ENCODE measurements around the gene GYS1. TPM values are rescaled to one million over a fixed set of nuclear protein-coding genes. Genes with fewer than 3 reads are reported as not detected.

Gene GYS1
- total RNA-seq, 1 experiment from 2014 or later: 38.6 TPM

DNA sequence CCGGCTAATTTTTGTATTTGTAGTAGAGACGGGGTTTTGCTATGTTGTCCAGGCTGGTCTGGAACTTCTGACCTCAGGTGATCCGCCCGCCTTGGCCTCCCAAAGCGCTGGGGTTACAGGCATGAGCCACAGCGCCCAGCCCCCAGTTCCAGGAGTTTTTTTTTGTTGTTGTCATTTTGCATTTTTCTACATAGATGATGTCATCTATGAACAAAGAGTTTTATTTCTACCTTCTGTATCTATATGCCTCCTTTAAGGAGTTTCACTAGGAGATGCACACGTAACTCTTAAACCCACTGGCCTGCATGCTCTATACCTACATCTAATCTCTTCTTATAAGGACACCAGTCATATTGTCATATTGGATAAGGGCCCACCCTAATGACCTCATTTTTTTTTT is 54.9 kb downstream of the GYS1 start:
- no peaks in the 10 kb centered on the region for H3K79me2 ChIP-seq (ENCODE audit: low read length)
- intact Hi-C loops (cut with micrococcal nuclease): no loop called here
- H3K4me1 ChIP-seq (ENCODE audit: insufficient read depth, low read length): no peaks in the 10 kb centered on the region
- H3K27ac ChIP-seq (ENCODE audit: low read length): no peak overlapping the region
- H3K4me2 ChIP-seq (ENCODE audit: low read length): no peak overlapping the region
- H3K9me3 ChIP-seq (ENCODE audit: low read length): no peaks in the 10 kb centered on the region
- H3K27me3 ChIP-seq (ENCODE audit: low read length): no peaks in the 10 kb centered on the region
- no TSS peak for BruUV-seq (replicated peaks)
- POLR2A ChIA-PET (ENCODE audit: unreplicated experiment): no interaction called here
- DNase-seq: no peak
- no peak for ATAC-seq
- no peak overlapping the region for H2AFZ ChIP-seq (ENCODE audit: low read length)
- CTCF ChIA-PET: no interaction called here
- H3K9me2 ChIP-seq (replicated peaks; ENCODE audit: low read length): no peaks in the 10 kb centered on the region
- no peak overlapping the region for H3K4me3 ChIP-seq (ENCODE audit: low read length)
- H3K9ac ChIP-seq (ENCODE audit: low read length): no peak overlapping the region
- H3K36me3 ChIP-seq (ENCODE audit: low read depth, low read length): no peaks in the 10 kb centered on the region
- H4K20me1 ChIP-seq (ENCODE audit: low read length): no peaks in the 10 kb centered on the region
- no peaks in the 10 kb centered on the region for H3F3A ChIP-seq (ENCODE audit: low read length, unreplicated experiment)
- no peak for TF ChIP-seq EZH2 (IDR thresholded peaks at IDR 0.05; ENCODE audit: low read length, unreplicated experiment)
- TF ChIP-seq EZH2phosphoT487 (IDR thresholded peaks at IDR 0.05; ENCODE audit: borderline replicate concordance, low read length): no peak
- TF ChIP-seq CTCF (conservative IDR thresholded peaks at IDR 0.05; ENCODE audit: low read depth, low read length): no peak

GRCh38 chr19:48935864-48936263 is 57.2 kb downstream of the GYS1 start:
- no peak for TF ChIP-seq EZH2phosphoT487 (IDR thresholded peaks at IDR 0.05; ENCODE audit: borderline replicate concordance, low read length)
- no peak for TF ChIP-seq CTCF (conservative IDR thresholded peaks at IDR 0.05; ENCODE audit: low read depth, low read length)
- TF ChIP-seq EZH2 (IDR thresholded peaks at IDR 0.05; ENCODE audit: low read length, unreplicated experiment): no peak
- CTCF ChIA-PET: no interaction called here
- POLR2A ChIA-PET (ENCODE audit: unreplicated experiment): no interaction called here
- Histone ChIP-seq H3F3A (ENCODE audit: low read length, unreplicated experiment) (no peaks in the 10 kb centered on the region), H3K4me3 (ENCODE audit: low read length) (no peak overlapping the region), H3K9me2 (replicated peaks; ENCODE audit: low read length) (no peaks in the 10 kb centered on the region), H2AFZ (ENCODE audit: low read length) (no peak overlapping the region), H3K36me3 (ENCODE audit: low read depth, low read length) (no peaks in the 10 kb centered on the region), H3K79me2 (ENCODE audit: low read length) (no peaks in the 10 kb centered on the region), H4K20me1 (ENCODE audit: low read length) (no peaks in the 10 kb centered on the region), H3K9ac (ENCODE audit: low read length) (no peak overlapping the region), H3K27me3 (ENCODE audit: low read length) (no peaks in the 10 kb centered on the region), H3K4me2 (ENCODE audit: low read length) (no peak overlapping the region), H3K27ac (ENCODE audit: low read length) (no peak overlapping the region), H3K4me1 (ENCODE audit: insufficient read depth, low read length) (peaks cover 5% of the 10 kb centered on the region), H3K9me3 (ENCODE audit: low read length) (no peaks in the 10 kb centered on the region)
- intact Hi-C loops (cut with micrococcal nuclease): no loop called here
- DNase-seq (no peak), ATAC-seq (no peak)
- BruUV-seq (replicated peaks): no TSS peak

GRCh38 chr19:48934837-48935236 is 58.3 kb downstream of the GYS1 start:
- Histone ChIP-seq H2AFZ (ENCODE audit: low read length) (no peak overlapping the region), H3K27me3 (ENCODE audit: low read length) (no peaks in the 10 kb centered on the region), H3K4me1 (ENCODE audit: insufficient read depth, low read length) (peaks cover 5% of the 10 kb centered on the region), H3K36me3 (ENCODE audit: low read depth, low read length) (no peaks in the 10 kb centered on the region), H3F3A (ENCODE audit: low read length, unreplicated experiment) (no peaks in the 10 kb centered on the region), H3K9ac (ENCODE audit: low read length) (no peak overlapping the region), H4K20me1 (ENCODE audit: low read length) (no peaks in the 10 kb centered on the region), H3K9me2 (replicated peaks; ENCODE audit: low read length) (no peaks in the 10 kb centered on the region), H3K9me3 (ENCODE audit: low read length) (no peaks in the 10 kb centered on the region), H3K4me3 (ENCODE audit: low read length) (no peak overlapping the region), H3K27ac (ENCODE audit: low read length) (no peak overlapping the region), H3K79me2 (ENCODE audit: low read length) (no peaks in the 10 kb centered on the region), H3K4me2 (ENCODE audit: low read length) (no peak overlapping the region)
- no TSS peak for BruUV-seq (replicated peaks)
- ATAC-seq (no peak), DNase-seq (no peak)
- ChIA-PET CTCF (no interaction called here), POLR2A (ENCODE audit: unreplicated experiment) (no interaction called here)
- intact Hi-C loops (cut with micrococcal nuclease): no loop called here
- TF ChIP-seq EZH2phosphoT487 (IDR thresholded peaks at IDR 0.05; ENCODE audit: borderline replicate concordance, low read length) (no peak), CTCF (conservative IDR thresholded peaks at IDR 0.05; ENCODE audit: low read depth, low read length) (no peak), EZH2 (IDR thresholded peaks at IDR 0.05; ENCODE audit: low read length, unreplicated experiment) (no peak)

Measured in PC-3 (cell line).